ENCODE data around the gene LRP1.

LRP1 gene

GRCh38 chr12:57193706-57194245 lies 65.5 kb downstream of the LRP1 start:
- DNase-seq (ENCODE audit: low read depth, low spot score), result no peak

- no peak for DNase-seq (ENCODE audit: low read depth, low spot score)
Measured at GRCh38 chr12:57194253-57194652, 66.0 kb downstream of the LRP1 start.

- DNase-seq (ENCODE audit: low read depth, low spot score), result no peak
Measured at GRCh38 chr12:57195186-57195585, 66.9 kb downstream of the LRP1 start.

GRCh38 chr12:57195611-57196371 lies 67.5 kb downstream of the LRP1 start:
- DNase-seq (ENCODE audit: low read depth, low spot score), result no peak

- no peak for DNase-seq (ENCODE audit: low read depth, low spot score)
Measured at GRCh38 chr12:57196439-57196838, 68.2 kb downstream of the LRP1 start.

GRCh38 chr12:57196956-57197355 lies 68.7 kb downstream of the LRP1 start:
- no peak for DNase-seq (ENCODE audit: low read depth, low spot score)

- no peak for DNase-seq (ENCODE audit: low read depth, low spot score)
Measured at GRCh38 chr12:57198329-57198728, 70.0 kb downstream of the LRP1 start.

GRCh38 chr12:57199191-57199590 lies 70.9 kb downstream of the LRP1 start:
- no peak for DNase-seq (ENCODE audit: low read depth, low spot score)

GRCh38 chr12:57200497-57200896 lies 72.2 kb downstream of the LRP1 start:
- no peak for DNase-seq (ENCODE audit: low read depth, low spot score)

- DNase-seq (ENCODE audit: low read depth, low spot score), result no peak
Measured at GRCh38 chr12:57201219-57201618, 72.9 kb downstream of the LRP1 start.

- no peak for DNase-seq (ENCODE audit: low read depth, low spot score)
Measured at GRCh38 chr12:57201631-57202030, 73.3 kb downstream of the LRP1 start.

GRCh38 chr12:57202321-57202720 lies 74.0 kb downstream of the LRP1 start:
- DNase-seq (ENCODE audit: low read depth, low spot score), result no peak

GRCh38 chr12:57203201-57203600 lies 74.9 kb downstream of the LRP1 start:
- no peak for DNase-seq (ENCODE audit: low read depth, low spot score)

GRCh38 chr12:57203791-57204190 lies 75.5 kb downstream of the LRP1 start:
- DNase-seq (ENCODE audit: low read depth, low spot score), result no peak

GRCh38 chr12:57204454-57204853 lies 76.2 kb downstream of the LRP1 start:
- DNase-seq (ENCODE audit: low read depth, low spot score), result no peak

- DNase-seq (ENCODE audit: low read depth, low spot score), result no peak
Measured at GRCh38 chr12:57205186-57205585, 76.9 kb downstream of the LRP1 start.

- no peak for DNase-seq (ENCODE audit: low read depth, low spot score)
Measured at GRCh38 chr12:57205931-57206330, 77.6 kb downstream of the LRP1 start.

- no peak for DNase-seq (ENCODE audit: low read depth, low spot score)
Measured at GRCh38 chr12:57207731-57208630, 79.7 kb downstream of the LRP1 start.

GRCh38 chr12:57208631-57209282 lies 80.5 kb downstream of the LRP1 start:
- no peak for DNase-seq (ENCODE audit: low read depth, low spot score)

GRCh38 chr12:57209916-57210315 lies 81.6 kb downstream of the LRP1 start:
- no peak for DNase-seq (ENCODE audit: low read depth, low spot score)

- DNase-seq (ENCODE audit: low read depth, low spot score), result no peak
Measured at GRCh38 chr12:57210461-57210860, 82.2 kb downstream of the LRP1 start.
